HG03280 (cell line): ENCODE results near the gene TAGAP.

Source experiments
- ATAC-seq: cut with Tn5 transposase; IDR thresholded peaks from one replicate; pipeline ENCODE4 v1.9.1; 2021; ENCODE audit warnings: mild to moderate bottlenecking, moderate library complexity; ENCODE audit not compliant: unreplicated experiment

Gene TAGAP

GRCh38 chr6:159044899-159045727 is at the start of gene TAGAP:
TSS of gene TAGAP (minus strand) at chr6:159044991. CDS start at chr6:159044146, 845 bp downstream.
- ATAC-seq, result peak; percentile 75

- no peak for ATAC-seq
Measured at GRCh38 chr6:159093609-159094443, 49.0 kb upstream of the TAGAP start.

GRCh38 chr6:159092631-159093030 is 47.8 kb upstream of the TAGAP start:
- ATAC-seq, result no peak

- no peak for ATAC-seq
Measured at GRCh38 chr6:159090530-159091480, 46.0 kb upstream of the TAGAP start.

GRCh38 chr6:159089909-159090308 is 45.1 kb upstream of the TAGAP start:
- ATAC-seq, result no peak

GRCh38 chr6:159089443-159089842 is 44.7 kb upstream of the TAGAP start:
- ATAC-seq, result no peak

- no peak for ATAC-seq
Measured at GRCh38 chr6:159086033-159086618, 41.3 kb upstream of the TAGAP start.

GRCh38 chr6:159085396-159085895 is 40.7 kb upstream of the TAGAP start:
- no peak for ATAC-seq

- no peak for ATAC-seq
Measured at GRCh38 chr6:159084493-159085091, 39.8 kb upstream of the TAGAP start.

GRCh38 chr6:159083146-159083545 is 38.4 kb upstream of the TAGAP start:
- ATAC-seq, result no peak

GRCh38 chr6:159082039-159082815 is 37.4 kb upstream of the TAGAP start:
- ATAC-seq, result no peak

- ATAC-seq, result no peak
Measured at GRCh38 chr6:159080217-159080976, 35.6 kb upstream of the TAGAP start.

GRCh38 chr6:159079367-159079766 is 34.6 kb upstream of the TAGAP start:
- no peak for ATAC-seq

- no peak for ATAC-seq
Measured at GRCh38 chr6:159077123-159077522, 32.3 kb upstream of the TAGAP start.

GRCh38 chr6:159075506-159076228 is 30.9 kb upstream of the TAGAP start:
- ATAC-seq, result no peak

GRCh38 chr6:159074876-159075275 is 30.1 kb upstream of the TAGAP start:
- no peak for ATAC-seq

GRCh38 chr6:159074120-159074684 is 29.4 kb upstream of the TAGAP start:
- no peak for ATAC-seq
